SK-N-SH (cell line): ENCODE results near the gene DOCK8. TPM values are rescaled to one million over a fixed set of nuclear protein-coding genes. Genes with fewer than 3 reads are reported as not detected.

ENCODE experiments used
- CTCF ChIA-PET: fragments of 300-600, 350-600 bp; formaldehyde crosslinking; extraction: SDS; loops from one replicate; lab custom pipeline; 2021; lab: Yijun Ruan, JAX
- POLR2A ChIA-PET: fragments of 350-600 bp; sonication (Branson Sonifier 250); formaldehyde crosslinking; extraction: SDS; loops from one replicate; lab custom pipeline; 2020; ENCODE audit warnings: antibody characterized with exemption, inconsistent platforms; lab: Yijun Ruan, JAX
- DNase-seq: peaks from one replicate; pipeline ENCODE4 v3.0.0; 2012
- H2AFZ ChIP-seq: fragments of 200-600 bp; sonication (generic); 2 replicates; pipeline ENCODE4 v1.8.1; 2016; ENCODE audit warnings: antibody characterized with exemption, mild to moderate bottlenecking, low read depth
- H3F3A ChIP-seq: fragments of 200-600 bp; sonication (generic); replicated peaks from 2 replicates; pipeline ENCODE3; 2016; ENCODE audit warnings: antibody characterized with exemption, mild to moderate bottlenecking; ENCODE audit not compliant: insufficient read depth
- H3K27ac ChIP-seq, 2 experiments: fragments of 200-500 bp in 1 of 2; fragments of 200-600 bp in 1 of 2; sonication (Bioruptor generic) in 1 of 2; sonication (generic), shearing (Covaris generic) in 1 of 2; 2 replicates each; pipeline versions ENCODE4 v1.5.1 to v1.6.1; 2014 to 2016; ENCODE audit warnings: low read depth in 2 of 2, inconsistent platforms in 1 of 2, low read length in 1 of 2, mild to moderate bottlenecking in 1 of 2, mixed read lengths in 1 of 2
- H3K27me3 ChIP-seq: fragments of 200-600 bp; sonication (generic), shearing (Covaris generic); 2 replicates; pipeline ENCODE4 v1.6.1; 2016; ENCODE audit warnings: mixed run types; ENCODE audit not compliant: insufficient read depth
- H3K36me3 ChIP-seq, 2 experiments: fragments of 200-500 bp in 1 of 2; fragments of 200-600 bp in 1 of 2; sonication (Bioruptor generic) in 1 of 2; sonication (generic) in 1 of 2; replicated peaks in 1 of 2; 2 replicates each; pipeline versions ENCODE3 to v1.5.1; 2014 to 2016; ENCODE audit warnings: low read length in 1 of 2, mild to moderate bottlenecking in 1 of 2; ENCODE audit not compliant: insufficient read depth in 2 of 2, control insufficient read depth in 1 of 2
- H3K4me1 ChIP-seq, 2 experiments: fragments of 200-500 bp in 1 of 2; fragments of 200-600 bp in 1 of 2; sonication (Bioruptor generic) in 1 of 2; sonication (generic), shearing (Covaris generic) in 1 of 2; 2 replicates each; pipeline versions ENCODE4 v1.5.1 to v1.6.1; 2014 to 2016; ENCODE audit warnings: low read depth in 1 of 2, low read length in 1 of 2, mixed run types in 1 of 2; ENCODE audit not compliant: insufficient read depth in 2 of 2, control insufficient read depth in 1 of 2
- H3K4me2 ChIP-seq: fragments of 200-600 bp; sonication (generic), shearing (Covaris generic); 2 replicates; pipeline ENCODE4 v1.6.1; 2017; ENCODE audit warnings: mixed run types
- H3K4me3 ChIP-seq, 2 experiments: fragments of 200-500 bp in 1 of 2; fragments of 200-600 bp in 1 of 2; sonication (Bioruptor generic) in 1 of 2; sonication (generic), shearing (Covaris generic) in 1 of 2; 2 replicates each; pipeline versions ENCODE4 v1.5.1 to v1.8.1; 2014 to 2016; ENCODE audit warnings: low read depth in 2 of 2, inconsistent platforms in 1 of 2, low read length in 1 of 2, mild to moderate bottlenecking in 1 of 2, mixed read lengths in 1 of 2, moderate library complexity in 1 of 2
- H3K79me2 ChIP-seq: fragments of 200-600 bp; sonication (generic); 2 replicates; pipeline ENCODE4 v1.8.1; 2017; ENCODE audit warnings: mild to moderate bottlenecking; ENCODE audit not compliant: insufficient read depth
- H3K9ac ChIP-seq: fragments of 200-600 bp; sonication (generic); 2 replicates; pipeline ENCODE4 v1.6.1; 2017; ENCODE audit warnings: mixed run types
- H3K9me2 ChIP-seq: fragments of 200-600 bp; sonication (generic); 2 replicates; pipeline ENCODE4 v1.6.1; 2017; ENCODE audit warnings: mixed run types
- H3K9me3 ChIP-seq: fragments of 200-600 bp; sonication (generic); 2 replicates; pipeline ENCODE4 v1.6.1; 2017; ENCODE audit warnings: mixed run types, mild to moderate bottlenecking, moderate library complexity
- H4K20me1 ChIP-seq: fragments of 200-600 bp; sonication (generic); 2 replicates; pipeline ENCODE4 v1.6.1; 2017; ENCODE audit warnings: mild to moderate bottlenecking, mixed run types; ENCODE audit not compliant: insufficient read depth
- CHD2 ChIP-seq: fragments of 150-350 bp; IDR thresholded peaks from 2 replicates; pipeline ENCODE4 v1.6.1; 2018; ENCODE audit warnings: low read length; ENCODE audit not compliant: partially characterized antibody
- EP300 ChIP-seq, 2 experiments: IDR thresholded peaks; 2 replicates each; pipeline versions ENCODE4 v1.4.0 to v1.6.1; 2012; ENCODE audit warnings: borderline replicate concordance in 1 of 2, low read depth in 1 of 2, low read length in 1 of 2
- FOXJ3 ChIP-seq: sonication (generic); formaldehyde crosslinking; IDR thresholded peaks from 2 replicates; pipeline ENCODE4 v1.5.1; 2020; ENCODE audit warnings: mild to moderate bottlenecking, missing genetic modification reagents
- FOXM1 ChIP-seq: IDR thresholded peaks from 2 replicates; pipeline ENCODE4 v1.4.0; 2012; ENCODE audit warnings: low read depth, mild to moderate bottlenecking
- MEF2A ChIP-seq: IDR thresholded peaks from 2 replicates; pipeline ENCODE4 v1.4.0; 2012; ENCODE audit warnings: low read depth, borderline replicate concordance
- MXI1 ChIP-seq: IDR thresholded peaks from 2 replicates; pipeline ENCODE4 v1.6.1; 2012; ENCODE audit warnings: mild to moderate bottlenecking, low read depth, low read length, improper control_type of control experiment
- NFIC ChIP-seq: IDR thresholded peaks from 2 replicates; pipeline ENCODE4 v1.4.0; 2012; ENCODE audit warnings: borderline replicate concordance
- RAD21 ChIP-seq: IDR thresholded peaks from 2 replicates; pipeline ENCODE4 v1.6.1; 2012; ENCODE audit warnings: mild to moderate bottlenecking, low read length
- RCOR1 ChIP-seq: fragments of 150-350 bp; IDR thresholded peaks from 2 replicates; pipeline ENCODE4 v1.6.1; 2017; ENCODE audit warnings: antibody characterized with exemption, low read length
- RFX5 ChIP-seq: IDR thresholded peaks from 2 replicates; pipeline ENCODE4 v1.6.1; 2012; ENCODE audit warnings: mild to moderate bottlenecking, improper control_type of control experiment, low read length
- RXRA ChIP-seq: IDR thresholded peaks from 2 replicates; pipeline ENCODE4 v1.4.0; 2012; ENCODE audit warnings: low read depth, mild to moderate bottlenecking, borderline replicate concordance
- TEAD4 ChIP-seq: IDR thresholded peaks from 2 replicates; pipeline ENCODE4 v1.4.0; 2012; ENCODE audit warnings: mild to moderate bottlenecking, borderline replicate concordance; ENCODE audit not compliant: insufficient read depth
- USF1 ChIP-seq: IDR thresholded peaks from 2 replicates; pipeline ENCODE4 v1.4.0; 2012; ENCODE audit warnings: low read depth, borderline replicate concordance
- USF2 ChIP-seq: fragments of 150-350 bp; IDR thresholded peaks from 2 replicates; pipeline ENCODE4 v1.6.1; 2017; ENCODE audit warnings: antibody characterized with exemption, low read length, low read depth, borderline replicate concordance
- YY1 ChIP-seq: IDR thresholded peaks from 2 replicates; pipeline ENCODE4 v1.4.0; 2012; ENCODE audit warnings: low read depth, mild to moderate bottlenecking
- WGBS: methylation state at CpG from one replicate; pipeline ENCODE4 v1.1.6; 2017; ENCODE audit warnings: low lambda C conversion rate; 5-methylcytosine and 5-hydroxymethylcytosine counted together
- polyA plus RNA-seq, 3 experiments: library from polyadenylated mRNA; depleted of rRNA; stranded (reverse); fragments of >200 nt; gene quantifications; 2 replicates each; pipeline ENCODE4 v1.2.3, GENCODE V29; 2012
- TF ChIP-seq, protein P1 (sequence below): IDR thresholded peaks from 2 replicates; pipeline ENCODE4; 2012
- TF ChIP-seq, protein P2 (sequence below): IDR thresholded peaks from 2 replicates; pipeline ENCODE4 v1.4.0; 2012; ENCODE audit warnings: low read depth
- TF ChIP-seq, protein P3 (sequence below): fragments of 200-600 bp; sonication (generic); IDR thresholded peaks from 2 replicates; pipeline ENCODE4 v1.6.1; 2017; ENCODE audit warnings: antibody characterized with exemption, mild to moderate bottlenecking, moderate library complexity

Gene DOCK8
- polyA plus RNA-seq, 1 of the 3 experiments (the other 2 are of a cell fraction), result not detected

GRCh38 chr9:456365-456764 lies 241.7 kb downstream of the DOCK8 start:
- H3K36me3 ChIP-seq, result no peaks in the 10 kb centered on the region
- H3K4me2 ChIP-seq, result no peak overlapping the region
- no peaks in the 10 kb centered on the region for H4K20me1 ChIP-seq
- no peaks in the 10 kb centered on the region for H3K9me3 ChIP-seq
- H3F3A ChIP-seq, result no peaks in the 10 kb centered on the region
- no peaks in the 10 kb centered on the region for H3K4me1 ChIP-seq
- ChIA-PET POLR2A (no interaction called here), CTCF (no interaction called here)
- no peaks in the 10 kb centered on the region for H3K79me2 ChIP-seq
- no peak for DNase-seq
- 15% methylated on average over 6 of the region's 6 CpGs for WGBS
- H3K9me2 ChIP-seq, result no peaks in the 10 kb centered on the region
- peaks cover 17% of the 10 kb centered on the region; the same call in 1 of the 2 replicates for H3K27me3 ChIP-seq
- H3K4me3 ChIP-seq, result no peak overlapping the region
- no peak overlapping the region for H3K27ac ChIP-seq
- H2AFZ ChIP-seq, result no peak overlapping the region
- TF ChIP-seq MEF2A, result no peak
- no peak for TF ChIP-seq YY1
- TF ChIP-seq RXRA, result no peak
- TF ChIP-seq, protein P1, sequence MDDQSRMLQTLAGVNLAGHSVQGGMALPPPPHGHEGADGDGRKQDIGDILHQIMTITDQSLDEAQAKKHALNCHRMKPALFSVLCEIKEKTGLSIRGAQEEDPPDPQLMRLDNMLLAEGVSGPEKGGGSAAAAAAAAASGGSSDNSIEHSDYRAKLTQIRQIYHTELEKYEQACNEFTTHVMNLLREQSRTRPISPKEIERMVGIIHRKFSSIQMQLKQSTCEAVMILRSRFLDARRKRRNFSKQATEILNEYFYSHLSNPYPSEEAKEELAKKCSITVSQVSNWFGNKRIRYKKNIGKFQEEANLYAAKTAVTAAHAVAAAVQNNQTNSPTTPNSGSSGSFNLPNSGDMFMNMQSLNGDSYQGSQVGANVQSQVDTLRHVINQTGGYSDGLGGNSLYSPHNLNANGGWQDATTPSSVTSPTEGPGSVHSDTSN, result no peak
- TF ChIP-seq CHD2, result no peak
- no peak for TF ChIP-seq RCOR1
- no peak for TF ChIP-seq EP300 (IDR thresholded peaks at IDR 0.05; ENCODE audit: borderline replicate concordance in 1 of 2, low read depth in 1 of 2, low read length in 1 of 2)
- no peak for TF ChIP-seq RFX5
- TF ChIP-seq, protein P2, sequence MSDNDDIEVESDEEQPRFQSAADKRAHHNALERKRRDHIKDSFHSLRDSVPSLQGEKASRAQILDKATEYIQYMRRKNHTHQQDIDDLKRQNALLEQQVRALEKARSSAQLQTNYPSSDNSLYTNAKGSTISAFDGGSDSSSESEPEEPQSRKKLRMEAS, result no peak
- TF ChIP-seq RAD21, result no peak
- TF ChIP-seq TEAD4, result no peak
- TF ChIP-seq NFIC, result no peak
- TF ChIP-seq FOXM1, result no peak
- TF ChIP-seq, protein P3, sequence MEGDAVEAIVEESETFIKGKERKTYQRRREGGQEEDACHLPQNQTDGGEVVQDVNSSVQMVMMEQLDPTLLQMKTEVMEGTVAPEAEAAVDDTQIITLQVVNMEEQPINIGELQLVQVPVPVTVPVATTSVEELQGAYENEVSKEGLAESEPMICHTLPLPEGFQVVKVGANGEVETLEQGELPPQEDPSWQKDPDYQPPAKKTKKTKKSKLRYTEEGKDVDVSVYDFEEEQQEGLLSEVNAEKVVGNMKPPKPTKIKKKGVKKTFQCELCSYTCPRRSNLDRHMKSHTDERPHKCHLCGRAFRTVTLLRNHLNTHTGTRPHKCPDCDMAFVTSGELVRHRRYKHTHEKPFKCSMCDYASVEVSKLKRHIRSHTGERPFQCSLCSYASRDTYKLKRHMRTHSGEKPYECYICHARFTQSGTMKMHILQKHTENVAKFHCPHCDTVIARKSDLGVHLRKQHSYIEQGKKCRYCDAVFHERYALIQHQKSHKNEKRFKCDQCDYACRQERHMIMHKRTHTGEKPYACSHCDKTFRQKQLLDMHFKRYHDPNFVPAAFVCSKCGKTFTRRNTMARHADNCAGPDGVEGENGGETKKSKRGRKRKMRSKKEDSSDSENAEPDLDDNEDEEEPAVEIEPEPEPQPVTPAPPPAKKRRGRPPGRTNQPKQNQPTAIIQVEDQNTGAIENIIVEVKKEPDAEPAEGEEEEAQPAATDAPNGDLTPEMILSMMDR, result no peak
- TF ChIP-seq USF1, result no peak
- no peak for TF ChIP-seq MXI1
- TF ChIP-seq FOXJ3 (CRISPR knock-in tag), result no peak
- TF ChIP-seq USF2, result no peak
- H3K9ac ChIP-seq, result no peak overlapping the region
